GM21360 (cell line): ENCODE measurements around the gene TIMM10B.

Experiments
- ATAC-seq: cut with Tn5 transposase; IDR thresholded peaks from one replicate; pipeline ENCODE4 v1.9.1; 2021; ENCODE audit warnings: mild to moderate bottlenecking, moderate library complexity; ENCODE audit not compliant: unreplicated experiment

Gene TIMM10B, protein sequence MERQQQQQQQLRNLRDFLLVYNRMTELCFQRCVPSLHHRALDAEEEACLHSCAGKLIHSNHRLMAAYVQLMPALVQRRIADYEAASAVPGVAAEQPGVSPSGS

DNA sequence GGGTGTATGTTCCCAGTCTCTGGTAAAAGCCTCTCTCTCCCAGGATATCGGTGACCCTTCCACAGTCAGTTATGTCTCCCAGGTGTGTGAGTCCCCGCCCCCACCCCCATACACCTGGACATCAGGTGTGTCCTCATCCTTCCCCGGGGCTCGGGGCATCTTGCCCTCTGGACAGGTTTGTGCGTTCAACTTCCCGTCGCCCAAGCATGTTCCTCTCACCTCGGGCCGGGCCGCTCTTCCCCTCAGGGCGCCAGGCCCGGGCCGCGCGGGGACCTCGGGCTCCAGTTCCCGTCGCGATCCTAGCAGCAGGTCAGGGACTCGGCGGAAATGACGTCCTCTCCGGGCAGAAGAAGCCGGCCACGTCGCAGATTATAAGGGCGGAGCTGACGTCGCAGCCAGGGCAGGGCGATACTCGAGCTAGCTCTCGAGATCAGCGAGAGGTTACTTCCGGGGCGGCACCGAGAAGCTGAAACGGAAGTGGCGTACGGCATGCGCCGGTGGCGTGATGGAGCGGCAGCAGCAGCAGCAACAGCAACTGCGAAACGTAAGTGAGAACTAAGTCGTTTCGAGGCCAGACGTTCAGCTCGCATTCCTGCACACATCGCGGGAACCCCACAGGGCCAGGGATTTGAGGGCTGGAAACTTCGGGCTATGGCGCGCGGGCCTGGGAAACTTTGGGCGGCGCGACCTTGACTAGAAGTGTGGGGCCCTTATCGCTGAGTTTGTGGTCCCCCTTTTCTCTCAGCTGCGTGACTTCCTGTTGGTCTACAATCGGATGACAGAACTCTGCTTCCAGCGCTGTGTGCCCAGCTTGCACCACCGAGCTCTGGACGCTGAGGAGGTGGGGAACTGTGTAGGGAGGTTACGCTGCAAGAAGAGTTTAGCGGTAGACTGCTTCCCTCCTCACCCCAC lies at the start of gene TIMM10B, which contains the start of gene ARFIP2:
TIMM10B (plus strand) TSS at position 490 of the 912 bp plus-strand sequence; CDS start at position 506, 16 bp downstream.
ARFIP2 (minus strand) TSS at position 320 of the 912 bp plus-strand sequence. CDS start 910 bp downstream, outside the sequence.
- ATAC-seq: peak; percentile 98

DNA sequence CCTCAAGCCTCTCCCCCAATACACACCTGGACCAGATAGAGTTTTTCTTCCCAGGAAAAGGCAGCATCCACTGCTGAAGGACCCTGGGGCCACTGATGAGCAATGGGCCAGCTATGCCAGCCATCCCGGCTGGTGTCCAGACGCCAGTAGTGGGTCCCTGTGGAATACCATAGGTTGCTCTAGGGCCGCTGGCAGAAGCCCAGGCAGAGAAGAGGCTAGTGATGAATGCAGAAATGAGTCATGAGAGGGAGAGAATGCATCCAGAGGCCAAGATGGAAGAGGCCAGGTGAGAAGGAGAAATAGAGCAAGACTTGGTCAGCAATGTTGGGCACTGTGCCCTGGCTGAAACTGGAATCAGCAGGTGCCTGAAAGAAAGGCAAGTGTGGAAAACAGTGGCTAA lies 49.4 kb upstream of the TIMM10B start:
- no peak for ATAC-seq

DNA sequence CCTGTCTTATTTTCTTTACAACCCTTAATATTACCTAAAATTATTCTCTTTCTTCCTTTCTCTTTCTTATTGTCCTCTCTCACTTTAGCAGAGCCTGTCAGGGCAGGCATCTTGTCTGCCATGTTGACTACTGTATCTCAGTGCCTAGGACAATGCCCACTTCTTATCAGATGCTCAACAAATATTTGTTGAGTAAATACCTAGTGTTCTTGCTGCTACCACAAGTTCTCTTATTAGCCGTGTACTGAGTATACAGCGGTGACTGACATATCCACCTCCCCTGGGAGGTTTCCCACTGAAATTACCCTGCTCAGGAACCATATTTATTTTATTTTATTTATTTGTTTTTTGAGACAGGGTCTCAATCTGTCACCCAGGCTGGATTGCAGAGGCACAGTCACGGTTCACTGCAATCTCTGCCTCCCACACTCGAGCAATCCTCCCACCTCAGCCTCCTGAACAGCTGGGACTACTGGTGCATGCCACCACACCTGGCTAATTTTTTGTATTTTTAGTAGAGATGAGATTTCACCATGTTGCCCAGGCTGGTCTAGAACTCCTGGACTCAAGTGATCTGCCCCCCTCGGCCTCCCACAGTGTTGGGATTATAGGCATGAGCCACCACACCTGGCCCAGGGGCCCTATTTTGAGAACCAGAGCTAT lies 47.2 kb upstream of the TIMM10B start:
- peak; percentile 41 for ATAC-seq

DNA sequence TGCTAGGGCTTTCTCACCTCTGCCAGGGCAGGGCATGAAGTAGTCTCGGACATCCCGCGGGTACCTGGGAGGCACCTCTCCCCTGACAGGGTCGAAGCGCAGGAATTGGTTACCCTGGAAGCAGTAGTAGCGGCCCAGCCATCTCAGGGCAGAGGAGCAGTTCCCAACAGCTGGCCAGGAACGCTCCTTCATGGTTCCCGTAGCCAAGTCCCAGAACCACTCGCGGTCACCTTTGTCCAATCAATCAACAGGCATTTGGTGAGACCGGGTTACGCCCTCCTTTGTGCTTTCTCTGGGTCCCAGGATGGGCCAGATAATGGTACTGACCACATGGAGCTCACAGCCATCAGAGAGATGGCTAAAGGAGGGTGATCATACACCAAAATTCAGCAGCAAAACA lies 43.9 kb upstream of the TIMM10B start:
- ATAC-seq: no peak

DNA sequence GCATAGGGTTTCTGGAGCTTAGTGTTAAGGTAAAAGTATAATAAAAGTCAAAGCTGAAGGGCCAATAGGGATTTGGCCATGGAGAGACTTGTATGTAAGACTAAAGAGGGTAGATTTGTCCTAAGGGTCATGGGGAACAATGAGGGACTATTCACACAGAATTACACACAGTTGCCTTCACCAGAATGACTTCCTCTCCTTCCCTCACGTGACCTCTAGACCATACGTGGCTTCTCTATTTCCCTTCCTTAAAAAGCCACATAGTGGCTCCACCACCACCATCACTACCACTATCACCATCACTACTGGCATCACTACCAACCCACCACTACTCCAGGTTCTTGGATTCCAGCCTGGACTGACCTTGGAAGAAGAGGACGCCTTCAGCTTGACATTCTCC lies 43.3 kb upstream of the TIMM10B start:
- ATAC-seq: no peak

DNA sequence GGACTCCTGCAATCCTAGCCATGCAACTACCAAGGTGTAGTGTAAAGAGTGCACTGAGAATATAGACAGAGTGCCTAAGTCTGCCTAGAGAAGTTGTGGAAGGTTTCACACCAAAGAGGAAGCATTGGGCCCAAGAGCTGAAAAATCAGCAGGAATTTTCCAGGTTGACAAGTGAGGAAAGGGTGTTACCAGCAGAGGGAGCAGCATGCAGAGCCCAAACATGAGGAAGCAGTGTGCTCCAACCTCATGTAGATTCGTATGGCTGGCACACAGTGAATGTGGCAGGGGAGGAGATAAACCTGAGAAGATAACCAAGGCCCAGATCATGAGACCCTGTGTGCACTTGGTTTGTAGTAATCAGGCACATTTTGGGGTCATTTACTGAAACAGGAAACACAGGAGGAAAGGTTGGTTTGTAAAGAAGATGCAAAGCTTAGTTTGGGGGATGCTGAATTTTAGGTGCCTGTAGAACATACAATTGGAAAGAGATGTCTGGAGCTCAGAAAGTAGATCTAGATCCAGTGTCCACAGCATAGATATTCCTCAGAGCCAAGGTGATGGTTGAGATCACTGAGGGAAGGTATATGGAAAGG lies 42.2 kb upstream of the TIMM10B start:
- no peak for ATAC-seq

DNA sequence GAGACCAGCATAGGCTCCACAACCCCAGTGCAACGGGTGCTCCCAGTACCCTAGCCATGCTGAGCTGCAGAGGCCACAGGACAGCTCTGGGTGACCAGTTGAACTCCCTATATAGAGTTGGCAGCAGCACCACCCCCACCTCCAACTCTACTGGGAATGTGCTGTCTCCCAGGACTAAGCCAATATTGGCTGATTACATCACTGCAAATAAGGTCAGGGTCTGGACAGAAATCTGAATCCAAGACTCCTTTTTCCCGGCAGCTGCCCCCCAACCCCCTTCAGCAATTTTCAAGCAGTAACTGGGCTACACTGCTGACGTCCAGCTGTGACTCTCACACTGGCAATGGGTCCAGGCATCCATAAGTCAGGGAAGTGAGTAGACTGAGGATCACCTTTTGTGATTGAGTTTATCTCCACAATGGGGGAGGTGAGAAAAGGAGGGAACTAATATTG lies 40.4 kb upstream of the TIMM10B start, which contains the start of gene HPX:
HPX (minus strand) TSS at position 82 of the 453 bp plus-strand sequence; CDS start at position 58, 24 bp downstream.
- ATAC-seq: no peak

DNA sequence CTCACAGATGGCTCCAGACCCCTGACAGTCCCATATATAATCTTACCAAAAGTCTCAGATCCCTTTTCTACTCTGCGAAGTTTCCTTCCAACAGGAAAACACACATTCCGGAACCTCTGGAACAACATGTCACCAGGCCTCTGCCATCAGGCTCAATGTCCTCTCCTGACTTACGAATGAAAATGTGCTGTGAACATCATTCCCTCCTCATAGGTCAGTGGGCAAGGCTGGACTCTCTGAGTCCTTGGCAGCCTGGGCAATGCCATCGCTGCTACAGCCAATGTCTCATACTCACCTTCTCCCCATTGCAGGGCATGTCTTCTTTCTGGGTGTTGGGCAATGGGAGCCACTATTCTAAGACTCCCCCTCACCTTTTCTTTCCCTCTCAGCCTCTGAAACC lies 38.9 kb upstream of the TIMM10B start:
- no peak for ATAC-seq

DNA sequence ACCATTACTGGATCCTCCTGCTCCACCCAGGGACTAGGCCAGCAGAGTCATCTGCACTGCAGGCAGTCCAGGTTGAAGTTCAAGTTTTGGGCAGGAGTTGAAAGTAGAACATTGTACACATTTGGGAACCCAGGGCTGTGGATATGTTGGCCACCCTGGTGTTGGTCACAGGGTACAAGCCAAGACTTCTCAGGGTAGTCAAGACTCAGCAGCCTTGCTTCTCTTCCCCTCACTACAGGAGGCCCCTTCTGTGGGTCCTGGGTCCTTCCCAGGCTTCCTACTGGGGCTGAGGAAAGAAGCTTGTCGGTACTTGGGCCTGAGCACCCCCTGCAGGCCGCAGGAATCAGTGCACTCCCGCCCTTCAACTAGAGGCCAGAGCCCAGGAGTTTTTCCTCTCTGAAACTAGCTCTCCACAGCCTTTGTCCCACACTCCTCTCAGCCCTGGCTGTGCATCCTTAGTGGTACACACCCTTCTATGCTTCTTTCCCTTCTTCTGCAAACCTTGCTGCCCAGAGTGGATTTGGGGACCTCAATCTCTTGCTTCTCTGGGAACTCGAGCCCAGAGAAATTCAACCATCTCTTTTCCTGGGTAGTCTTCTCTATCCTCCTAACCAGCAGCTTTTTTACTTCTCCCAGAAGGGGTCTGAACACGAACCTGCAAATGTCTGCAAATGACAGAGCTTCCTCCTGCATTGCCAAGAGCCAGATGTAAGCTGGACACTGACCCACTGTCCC lies 37.9 kb upstream of the TIMM10B start:
- peak; percentile 78 for ATAC-seq

DNA sequence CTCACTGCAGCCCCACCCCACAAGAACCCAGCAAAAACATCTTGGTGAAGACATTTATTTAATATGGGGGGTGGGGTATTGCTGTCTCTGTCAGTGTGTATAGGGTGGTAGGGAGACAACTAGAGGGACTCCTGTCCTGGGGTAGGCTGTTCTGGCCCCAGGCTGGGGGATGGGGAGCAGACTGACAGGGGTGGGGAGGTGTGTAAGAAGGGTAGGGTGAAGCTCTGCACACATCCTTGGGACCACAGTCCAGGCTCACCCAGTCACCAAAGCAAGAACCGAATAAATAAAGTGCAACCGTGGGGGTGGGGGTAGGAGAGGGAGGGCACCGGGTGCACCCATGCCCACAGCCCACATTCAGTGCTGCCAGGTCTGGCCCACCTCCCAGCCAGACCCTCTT lies 32.7 kb upstream of the TIMM10B start:
- no peak for ATAC-seq

DNA sequence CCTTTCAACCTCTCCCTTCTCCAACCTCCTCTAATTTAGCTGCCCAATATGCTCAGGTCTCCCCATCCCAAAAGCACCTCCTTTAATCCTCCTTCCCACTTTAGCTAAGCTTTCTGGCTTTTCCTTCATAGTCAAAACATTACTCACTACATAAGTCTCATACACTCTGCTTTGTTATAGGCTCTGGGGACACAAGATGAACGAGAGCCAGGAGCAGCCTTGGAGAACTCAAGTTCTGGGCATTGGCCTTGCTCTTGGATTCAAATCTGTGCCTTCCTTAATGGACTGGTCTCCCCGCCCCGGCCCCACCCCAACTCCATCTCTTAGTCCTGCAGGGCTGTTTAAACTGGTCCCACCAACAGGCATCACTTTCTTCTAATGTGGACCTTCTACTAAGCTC lies 29.1 kb upstream of the TIMM10B start:
- ATAC-seq: no peak

DNA sequence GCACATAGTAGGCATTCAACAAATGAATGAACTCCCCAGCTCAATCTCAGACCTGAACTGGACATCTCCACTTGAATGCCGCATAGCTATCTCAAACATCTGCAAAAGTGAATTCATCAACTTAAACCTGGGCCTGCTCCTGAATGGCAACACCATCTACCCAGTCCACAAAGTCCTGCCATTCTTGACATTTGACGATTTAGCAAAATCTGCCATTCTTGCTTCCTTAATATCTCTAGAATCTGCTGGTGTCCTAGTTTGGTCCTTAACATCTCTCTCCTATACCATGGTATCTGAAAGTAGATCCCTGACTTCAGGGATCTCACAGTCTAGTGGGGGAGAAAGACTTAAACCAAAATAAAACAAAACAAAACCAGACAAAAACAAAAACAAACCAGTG lies 28.1 kb upstream of the TIMM10B start:
- no peak for ATAC-seq

DNA sequence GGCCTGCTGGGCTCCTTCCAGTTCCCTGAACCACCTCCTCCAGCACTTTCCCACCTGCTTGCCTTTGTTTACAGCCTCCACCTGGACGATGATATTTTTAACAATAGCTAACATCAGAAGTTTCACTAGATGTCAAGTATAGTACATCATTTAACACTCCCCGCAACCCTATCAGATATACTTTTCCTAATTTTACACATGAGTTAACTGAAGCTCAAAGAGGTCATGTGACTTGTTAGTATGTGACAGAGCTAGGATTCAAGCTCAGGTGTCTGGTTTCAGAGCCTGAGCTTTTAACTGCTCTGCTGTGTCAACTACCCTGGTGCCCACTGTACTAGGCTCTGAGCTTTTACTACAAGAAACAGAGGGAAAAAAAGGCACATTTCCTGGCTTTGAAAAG lies 26.2 kb upstream of the TIMM10B start:
- no peak for ATAC-seq

DNA sequence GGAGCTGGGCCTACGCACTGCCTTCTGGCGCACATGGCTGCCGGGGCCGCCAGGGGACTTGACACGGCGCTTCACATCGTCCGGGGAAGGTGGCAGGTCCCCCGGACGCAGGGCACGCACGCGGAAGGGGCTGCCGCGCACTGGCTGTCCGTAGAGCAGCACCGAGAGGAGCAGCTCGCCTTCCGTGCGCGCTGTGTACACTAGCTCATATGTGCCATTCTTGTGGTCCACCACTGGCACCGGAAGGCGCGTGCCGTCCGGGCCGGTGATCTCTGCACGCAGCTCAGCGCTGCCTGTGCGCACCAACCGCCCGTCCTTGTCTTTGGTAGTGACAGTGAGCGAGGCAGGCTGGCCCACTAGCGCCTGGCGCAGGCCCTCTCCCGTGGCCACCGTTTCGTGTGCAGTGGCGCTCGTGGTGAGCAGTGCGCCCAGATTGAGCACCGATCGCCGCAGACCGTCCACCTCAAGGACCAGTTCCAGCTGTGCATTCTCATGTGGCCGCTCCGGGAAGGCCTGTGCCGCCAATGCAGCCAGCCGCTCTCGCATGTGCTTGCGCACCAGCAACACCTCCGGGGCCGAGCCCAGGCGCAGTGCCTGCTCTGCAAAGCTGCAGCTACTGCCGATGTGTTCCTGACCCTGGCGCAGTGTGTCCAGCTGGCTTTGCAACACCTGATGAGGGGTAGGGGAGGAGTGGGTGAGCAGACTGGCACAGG lies 24.8 kb upstream of the TIMM10B start:
- no peak for ATAC-seq

DNA sequence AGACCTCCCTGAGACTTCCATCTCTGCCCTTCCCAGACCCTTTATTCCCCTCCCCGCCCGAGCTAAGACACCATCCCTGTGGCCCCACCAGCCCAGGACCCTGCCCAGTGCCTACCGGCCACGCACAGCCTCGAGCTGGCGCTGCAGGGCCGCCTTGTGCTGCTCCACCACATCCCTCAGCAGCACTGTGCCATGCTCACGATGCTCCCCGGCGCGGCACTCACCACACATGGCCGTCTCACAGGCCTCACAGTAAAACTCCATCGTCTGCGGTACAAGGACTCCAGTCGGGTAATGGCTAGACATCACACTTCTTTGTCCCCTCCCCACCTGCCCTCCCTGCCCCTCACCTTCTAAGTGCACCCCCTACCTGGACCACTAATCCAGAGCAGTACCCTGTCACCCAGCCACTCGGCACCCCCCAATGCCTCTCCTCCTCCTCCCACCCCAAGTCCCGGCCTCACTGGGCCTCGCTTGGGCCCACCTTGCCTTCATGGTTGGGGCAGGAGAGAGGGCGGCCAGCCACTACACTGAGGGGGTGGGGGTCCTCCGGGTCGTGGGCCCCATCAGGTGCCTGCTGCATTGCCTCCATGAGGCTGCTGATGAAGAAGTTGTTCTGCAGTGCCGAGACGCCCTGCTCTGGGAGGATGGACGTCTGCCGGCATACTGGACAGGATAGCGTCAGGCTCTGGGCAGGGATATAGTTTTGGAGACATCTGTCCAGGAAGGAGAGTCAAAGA lies 23.6 kb upstream of the TIMM10B start:
- no peak for ATAC-seq

DNA sequence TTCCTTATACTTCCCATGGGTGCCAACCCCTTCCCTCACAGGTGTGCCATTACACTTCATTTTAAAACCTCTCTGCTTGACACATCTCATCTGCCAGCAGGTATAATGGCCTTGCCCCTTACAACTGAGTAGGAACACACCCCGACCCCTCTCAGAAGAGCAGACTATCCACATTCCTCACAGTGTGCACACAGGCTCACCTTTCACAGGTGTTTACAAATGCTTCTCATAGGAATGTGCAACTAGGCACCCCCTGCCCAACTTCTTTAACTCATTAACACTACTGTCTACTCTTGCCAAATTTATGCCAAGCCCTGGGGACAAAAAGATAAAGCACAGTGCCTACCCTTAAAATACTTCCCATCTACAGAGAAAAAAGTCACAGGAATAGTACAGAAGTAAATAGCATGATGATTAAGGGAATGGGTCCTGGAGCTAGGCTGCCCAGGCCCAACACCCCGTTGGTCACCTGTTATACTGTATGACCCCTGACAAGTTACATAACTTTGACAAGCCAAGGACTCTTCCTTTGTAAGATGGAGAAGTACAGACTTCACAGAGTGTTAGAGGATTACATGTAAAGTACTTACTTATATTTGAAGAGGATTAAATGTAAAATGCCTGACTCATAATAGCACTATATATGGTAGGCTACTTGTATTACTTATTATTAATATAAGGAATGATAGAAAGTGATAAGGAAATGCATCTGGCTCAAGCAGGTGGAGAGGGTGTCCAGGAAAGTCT lies 22.8 kb upstream of the TIMM10B start:
- no peak for ATAC-seq

DNA sequence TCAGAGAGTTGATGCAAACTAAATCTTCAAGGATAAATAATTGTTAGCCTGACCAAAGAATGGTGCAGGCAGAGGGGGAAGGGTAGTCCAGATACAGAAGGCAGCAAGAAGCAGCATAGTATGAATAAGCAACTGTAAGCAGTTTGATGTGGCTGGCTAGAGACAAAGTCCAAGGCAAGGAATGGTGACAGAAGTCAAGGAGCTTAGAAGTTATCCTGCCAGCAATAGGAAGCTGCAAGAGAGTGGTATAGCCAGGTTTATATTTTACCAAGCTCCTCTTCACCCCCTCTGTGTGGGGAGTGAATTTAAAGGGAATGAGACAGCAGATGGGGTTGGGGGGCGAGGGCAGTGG lies 22.2 kb upstream of the TIMM10B start:
- ATAC-seq: no peak

DNA sequence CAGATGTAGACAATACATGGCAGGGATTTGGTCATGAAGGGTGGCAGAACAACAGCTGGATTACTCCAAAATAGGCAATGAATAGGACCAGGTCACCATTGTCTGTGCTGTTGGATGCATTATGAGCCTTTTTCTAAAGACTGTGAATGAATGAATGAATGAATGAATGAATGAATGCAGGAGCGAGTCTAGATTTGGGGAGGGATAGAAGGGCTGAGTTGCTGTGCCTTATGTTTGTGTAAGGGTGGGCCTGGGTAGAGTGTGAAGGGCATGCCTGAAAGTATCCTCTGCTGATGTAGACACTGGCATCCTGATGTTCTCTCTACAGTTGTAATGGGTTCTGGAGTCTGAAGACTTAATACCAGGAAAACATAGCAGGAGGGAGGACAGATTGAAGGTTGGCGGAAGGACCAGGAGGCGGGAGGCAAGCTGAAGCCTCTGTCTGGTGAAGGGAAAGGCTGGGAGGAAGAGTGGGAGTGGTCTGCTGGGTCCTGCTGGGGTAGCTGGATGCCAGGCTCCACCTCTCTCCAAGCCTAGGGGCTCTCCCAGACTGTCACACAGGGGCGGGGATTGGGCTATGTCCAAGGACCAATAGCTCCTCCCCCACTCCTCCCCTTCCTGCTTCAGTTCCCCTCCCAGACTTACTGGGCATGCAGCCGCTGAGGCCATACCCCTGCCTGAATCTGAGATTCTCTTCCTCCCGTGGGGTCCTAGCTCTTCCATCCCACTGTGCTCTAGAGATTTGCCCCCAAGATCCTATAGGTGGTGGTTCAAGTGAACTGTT lies 12.4 kb upstream of the TIMM10B start:
- peak; percentile 75 for ATAC-seq
